K562 (cell line): ENCODE measurements around the gene NT5C1A. TPM values are rescaled to one million over a fixed set of nuclear protein-coding genes. Genes with fewer than 3 reads are reported as not detected.

Experiments
- ARID2 ChIP-seq: fragments of 450-650 bp; IDR thresholded peaks from 2 replicates; pipeline ENCODE4 v1.6.1; 2017; ENCODE audit warnings: antibody characterized with exemption, mild to moderate bottlenecking
- BHLHE40 ChIP-seq: IDR thresholded peaks from 2 replicates; pipeline ENCODE4 v1.6.1; 2011; ENCODE audit warnings: low read length, improper control_type of control experiment
- CEBPG ChIP-seq, 3 experiments: fragments of 200-800 bp in 1 of 3; sonication (Bioruptor generic) in 1 of 3; sonication (generic) in 1 of 3; formaldehyde crosslinking in 1 of 3; IDR thresholded peaks in 2 of 3; conservative IDR thresholded peaks in 1 of 3; 2 replicates each; pipeline versions ENCODE4 v1.6.1 to v1.8.0; 2016 to 2022; ENCODE audit warnings: missing compliant biosample characterization in 2 of 3, missing genetic modification characterization in 2 of 3, mild to moderate bottlenecking in 1 of 3, missing genetic modification reagents in 1 of 3
- CREB1 ChIP-seq, 2 experiments: sonication (generic) in 1 of 2; formaldehyde crosslinking in 1 of 2; IDR thresholded peaks; 2 replicates each; pipeline versions ENCODE4 v1.6.1 to v1.8.0; 2012 to 2022; ENCODE audit warnings: inconsistent platforms in 1 of 2, mild to moderate bottlenecking in 1 of 2, missing genetic modification reagents in 1 of 2, moderate library complexity in 1 of 2
- FIP1L1 ChIP-seq: fragments of 200-400 bp; formaldehyde crosslinking; IDR thresholded peaks from 2 replicates; pipeline ENCODE4 v1.6.1; 2018; ENCODE audit warnings: mild to moderate bottlenecking, low read depth, low read length; ENCODE audit not compliant: poor library complexity, severe bottlenecking
- GATA2 ChIP-seq: sonication (generic); formaldehyde crosslinking; IDR thresholded peaks from 2 replicates; pipeline ENCODE4 v1.4.0; 2020; ENCODE audit warnings: mild to moderate bottlenecking, missing genetic modification reagents
- HBP1 ChIP-seq: fragments of 450-650 bp; formaldehyde crosslinking; IDR thresholded peaks from 2 replicates; pipeline ENCODE4 v1.4.0; 2022; ENCODE audit warnings: missing genetic modification characterization
- HDAC6 ChIP-seq: IDR thresholded peaks from 2 replicates; pipeline ENCODE4 v1.6.1; 2012; ENCODE audit warnings: low read depth, mild to moderate bottlenecking, control low read depth, inconsistent platforms, low read length, moderate library complexity
- MAFK ChIP-seq: IDR thresholded peaks from 2 replicates; pipeline ENCODE4 v1.6.1; 2011; ENCODE audit warnings: low read length, improper control_type of control experiment
- POLR2G ChIP-seq: fragments of 200-400 bp; formaldehyde crosslinking; IDR thresholded peaks from 2 replicates; pipeline ENCODE4 v1.6.1; 2017; ENCODE audit warnings: low read depth, mild to moderate bottlenecking, antibody characterized with exemption, low read length, moderate library complexity
- RAD21 ChIP-seq, 2 experiments: fragments of 250-450 bp in 1 of 2; fragments of 450-650 bp in 1 of 2; sonication (Bioruptor Pico) in 1 of 2; formaldehyde crosslinking in 1 of 2; IDR thresholded peaks in 1 of 2; conservative IDR thresholded peaks in 1 of 2; 2 replicates each; pipeline versions ENCODE4 v1.4.0 to v1.8.0; 2020 to 2022; ENCODE audit warnings: mild to moderate bottlenecking in 2 of 2, moderate library complexity in 1 of 2
- RUNX1 ChIP-seq: sonication (generic); IDR thresholded peaks from 2 replicates; pipeline ENCODE4 v1.6.1; 2016; ENCODE audit warnings: antibody characterized with exemption, low read depth
- ZNF589 ChIP-seq: fragments of 200-800 bp; sonication (Bioruptor generic); IDR thresholded peaks from 2 replicates; pipeline ENCODE4 v1.6.1; 2016; ENCODE audit warnings: low read depth, missing genetic modification characterization, missing compliant biosample characterization
- ZNF740 ChIP-seq, 3 experiments: fragments of 200-800 bp in 1 of 3; sonication (Bioruptor generic) in 1 of 3; sonication (generic) in 1 of 3; formaldehyde crosslinking in 1 of 3; IDR thresholded peaks; 2 replicates each; pipeline versions ENCODE4 v1.6.1 to v1.8.0; 2016 to 2022; ENCODE audit warnings: mild to moderate bottlenecking in 2 of 3, missing compliant biosample characterization in 2 of 3, missing genetic modification characterization in 2 of 3, missing genetic modification reagents in 1 of 3
- polyA plus RNA-seq, 8 experiments: library from polyadenylated mRNA; depleted of rRNA in 4 of 8; stranded (reverse) in 5 of 8; unstranded in 3 of 8; fragments of >200 nt; fragmentation: Nextera tagmentation in 2 of 8; fragmentation: Illumina TruSeq in 1 of 8; extraction: Ambion mirVana in 2 of 8; extraction: Trizol in 1 of 8; gene quantifications; 2 replicates each; pipeline versions ENCODE4 v1.2.1 to v1.2.3, GENCODE V29; 2011 to 2014; ENCODE audit warnings: inconsistent platforms in 1 of 8, missing spikeins in 1 of 8
- total RNA-seq, 7 experiments: library from RNA; depleted of rRNA in 6 of 7; stranded (reverse); fragments of >200 nt in 6 of 7; fragmentation: Illumina TruSeq in 2 of 7; extraction: Trizol in 2 of 7; gene quantifications; 2 replicates each; pipeline versions ENCODE4 v1.2.1 to v1.2.3, GENCODE V29; 2011 to 2021; ENCODE audit warnings: low replicate concordance in 1 of 7
- TF ChIP-seq, protein P1 (sequence below): IDR thresholded peaks from 3 replicates; pipeline ENCODE4 v1.6.1; 2011; ENCODE audit warnings: borderline replicate concordance, mild to moderate bottlenecking; ENCODE audit not compliant: insufficient read length, insufficient read depth
- TF ChIP-seq, protein P2 (sequence below): fragments of 250-450 bp; sonication (Bioruptor Pico); IDR thresholded peaks from 2 replicates; pipeline ENCODE4 v1.4.0; 2020

NT5C1A gene
- total and polyA plus RNA-seq, 9 of the 15 experiments (the other 6 are each of a cell fraction or from before 2014, with no cell fraction given): not detected

DNA sequence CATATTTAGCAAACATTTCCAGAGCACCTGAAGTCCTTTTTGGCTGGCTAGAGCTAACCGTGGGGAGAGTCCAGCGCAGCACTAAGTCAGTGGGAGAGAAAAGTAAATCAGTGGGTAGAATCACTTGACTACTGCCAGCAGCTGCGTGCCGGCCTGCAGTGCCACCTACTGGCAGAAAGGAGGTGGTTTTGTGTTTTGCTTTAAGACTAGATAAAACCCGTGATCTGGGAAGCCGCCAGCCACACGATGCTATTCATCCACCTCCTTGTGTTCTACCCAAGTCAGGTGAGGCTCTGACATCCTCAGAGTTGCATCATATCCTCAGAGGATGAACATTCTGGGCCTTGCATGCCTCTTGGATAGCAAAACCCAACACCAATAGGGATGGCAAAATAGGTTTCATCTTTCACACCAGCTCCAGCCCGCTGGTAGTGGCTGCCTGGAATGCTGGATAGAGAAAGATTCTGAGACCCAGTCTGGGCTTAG is 18.3 kb downstream of the NT5C1A start (continued):
- TF ChIP-seq HBP1 (CRISPR knock-in tag): no peak
- TF ChIP-seq ZNF740 (CRISPR knock-in tag; IDR thresholded peaks at IDR 0.05): no peak
- TF ChIP-seq ZNF740 (tag; IDR thresholded peaks at IDR 0.05): no peak
- TF ChIP-seq ZNF589 (CRISPR knock-in tag): no peak
- TF ChIP-seq CREB1 (IDR thresholded peaks at IDR 0.05): no peak
- no peak for TF ChIP-seq CREB1 (CRISPR knock-in tag; IDR thresholded peaks at IDR 0.05)
- TF ChIP-seq GATA2 (CRISPR knock-in tag): 0 out of 2 replicates have a peak, but pooled peaks have one; percentile 23
- TF ChIP-seq, protein P1, sequence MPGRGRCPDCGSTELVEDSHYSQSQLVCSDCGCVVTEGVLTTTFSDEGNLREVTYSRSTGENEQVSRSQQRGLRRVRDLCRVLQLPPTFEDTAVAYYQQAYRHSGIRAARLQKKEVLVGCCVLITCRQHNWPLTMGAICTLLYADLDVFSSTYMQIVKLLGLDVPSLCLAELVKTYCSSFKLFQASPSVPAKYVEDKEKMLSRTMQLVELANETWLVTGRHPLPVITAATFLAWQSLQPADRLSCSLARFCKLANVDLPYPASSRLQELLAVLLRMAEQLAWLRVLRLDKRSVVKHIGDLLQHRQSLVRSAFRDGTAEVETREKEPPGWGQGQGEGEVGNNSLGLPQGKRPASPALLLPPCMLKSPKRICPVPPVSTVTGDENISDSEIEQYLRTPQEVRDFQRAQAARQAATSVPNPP: no peak
- TF ChIP-seq, protein P2, sequence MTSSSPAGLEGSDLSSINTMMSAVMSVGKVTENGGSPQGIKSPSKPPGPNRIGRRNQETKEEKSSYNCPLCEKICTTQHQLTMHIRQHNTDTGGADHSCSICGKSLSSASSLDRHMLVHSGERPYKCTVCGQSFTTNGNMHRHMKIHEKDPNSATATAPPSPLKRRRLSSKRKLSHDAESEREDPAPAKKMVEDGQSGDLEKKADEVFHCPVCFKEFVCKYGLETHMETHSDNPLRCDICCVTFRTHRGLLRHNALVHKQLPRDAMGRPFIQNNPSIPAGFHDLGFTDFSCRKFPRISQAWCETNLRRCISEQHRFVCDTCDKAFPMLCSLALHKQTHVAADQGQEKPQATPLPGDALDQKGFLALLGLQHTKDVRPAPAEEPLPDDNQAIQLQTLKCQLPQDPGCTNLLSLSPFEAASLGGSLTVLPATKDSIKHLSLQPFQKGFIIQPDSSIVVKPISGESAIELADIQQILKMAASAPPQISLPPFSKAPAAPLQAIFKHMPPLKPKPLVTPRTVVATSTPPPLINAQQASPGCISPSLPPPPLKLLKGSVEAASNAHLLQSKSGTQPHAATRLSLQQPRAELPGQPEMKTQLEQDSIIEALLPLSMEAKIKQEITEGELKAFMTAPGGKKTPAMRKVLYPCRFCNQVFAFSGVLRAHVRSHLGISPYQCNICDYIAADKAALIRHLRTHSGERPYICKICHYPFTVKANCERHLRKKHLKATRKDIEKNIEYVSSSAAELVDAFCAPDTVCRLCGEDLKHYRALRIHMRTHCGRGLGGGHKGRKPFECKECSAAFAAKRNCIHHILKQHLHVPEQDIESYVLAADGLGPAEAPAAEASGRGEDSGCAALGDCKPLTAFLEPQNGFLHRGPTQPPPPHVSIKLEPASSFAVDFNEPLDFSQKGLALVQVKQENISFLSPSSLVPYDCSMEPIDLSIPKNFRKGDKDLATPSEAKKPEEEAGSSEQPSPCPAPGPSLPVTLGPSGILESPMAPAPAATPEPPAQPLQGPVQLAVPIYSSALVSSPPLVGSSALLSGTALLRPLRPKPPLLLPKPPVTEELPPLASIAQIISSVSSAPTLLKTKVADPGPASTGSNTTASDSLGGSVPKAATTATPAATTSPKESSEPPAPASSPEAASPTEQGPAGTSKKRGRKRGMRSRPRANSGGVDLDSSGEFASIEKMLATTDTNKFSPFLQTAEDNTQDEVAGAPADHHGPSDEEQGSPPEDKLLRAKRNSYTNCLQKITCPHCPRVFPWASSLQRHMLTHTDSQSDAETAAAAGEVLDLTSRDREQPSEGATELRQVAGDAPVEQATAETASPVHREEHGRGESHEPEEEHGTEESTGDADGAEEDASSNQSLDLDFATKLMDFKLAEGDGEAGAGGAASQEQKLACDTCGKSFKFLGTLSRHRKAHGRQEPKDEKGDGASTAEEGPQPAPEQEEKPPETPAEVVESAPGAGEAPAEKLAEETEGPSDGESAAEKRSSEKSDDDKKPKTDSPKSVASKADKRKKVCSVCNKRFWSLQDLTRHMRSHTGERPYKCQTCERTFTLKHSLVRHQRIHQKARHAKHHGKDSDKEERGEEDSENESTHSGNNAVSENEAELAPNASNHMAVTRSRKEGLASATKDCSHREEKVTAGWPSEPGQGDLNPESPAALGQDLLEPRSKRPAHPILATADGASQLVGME (CRISPR knock-in tag): 0 out of 2 replicates have a peak, but pooled peaks have one; percentile 33
- TF ChIP-seq RAD21 (CRISPR knock-in tag; conservative IDR thresholded peaks at IDR 0.05 in 1 of 2, IDR thresholded peaks at IDR 0.05 in 1 of 2): peak; percentile 88 to 95
- TF ChIP-seq RUNX1: no peak
- peak; percentile 67; the same call in 1 of the 2 replicates for TF ChIP-seq BHLHE40
- TF ChIP-seq MAFK: no peak
- TF ChIP-seq POLR2G: no peak
- TF ChIP-seq FIP1L1: no peak
- TF ChIP-seq ARID2: 0 out of 2 replicates have a peak, but pooled peaks have one; percentile 23
- peak; percentile 38; the same call in 1 of the 2 replicates for TF ChIP-seq CEBPG (CRISPR knock-in tag; IDR thresholded peaks at IDR 0.05)
- TF ChIP-seq CEBPG (tag; conservative IDR thresholded peaks at IDR 0.05 in 1 of 2, IDR thresholded peaks at IDR 0.05 in 1 of 2): peak; percentile 52 to 75; a peak in 3 of 4 replicates
- TF ChIP-seq HDAC6: no peak
